Subcutaneous abdominal adipose tissue (tissue), 5 donors: Measurements from ENCODE around the gene TBC1D8.

Source experiments
- H3K27ac ChIP-seq: one replicate; pipeline ENCODE4 v1.7.0; 2013; ENCODE audit warnings: low read depth, mild to moderate bottlenecking, inconsistent platforms, low read length, moderate library complexity
- H3K27me3 ChIP-seq, 5 donors: one replicate each; pipeline ENCODE4 v1.7.0; 2013; ENCODE audit warnings: low read length in 5 of 5, inconsistent platforms in 1 of 5; ENCODE audit not compliant: control insufficient read depth in 5 of 5, insufficient read depth in 4 of 5
- H3K36me3 ChIP-seq, 5 donors: one replicate each; pipeline ENCODE4 v1.7.0; 2013; ENCODE audit warnings: low read length in 5 of 5; ENCODE audit not compliant: control insufficient read depth in 5 of 5, insufficient read depth in 5 of 5
- H3K4me1 ChIP-seq, 5 donors: one replicate each; pipeline ENCODE4 v1.7.0; 2013; ENCODE audit warnings: low read length in 5 of 5, mild to moderate bottlenecking in 3 of 5, moderate library complexity in 1 of 5; ENCODE audit not compliant: control insufficient read depth in 5 of 5, insufficient read depth in 5 of 5
- H3K4me3 ChIP-seq, 5 donors: one replicate each; pipeline ENCODE4 v1.7.0; 2013; ENCODE audit warnings: low read length in 5 of 5, low read depth in 1 of 5
- H3K9ac ChIP-seq, 5 donors: one replicate each; pipeline ENCODE4 v1.7.0; 2013; ENCODE audit warnings: low read length in 5 of 5, mild to moderate bottlenecking in 4 of 5, moderate library complexity in 3 of 5
- H3K9me3 ChIP-seq, 5 donors: one replicate each; pipeline ENCODE4 v1.7.0; 2013; ENCODE audit warnings: low read length in 5 of 5; ENCODE audit not compliant: control insufficient read depth in 5 of 5
- donor health status: healthy.
- donor health status: healthy.
- donor health status: healthy.
- donor health status: healthy.
- donor health status: healthy.

The TBC1D8 gene

GRCh38 chr2:101151859-101152271 lies 683 bp upstream of the TBC1D8 start:
- H3K4me3 ChIP-seq: peak overlapping the region; percentile 55 to 75 (median 75)
- peak overlapping the region in 4 of 5 donors; percentile 26 to 76 (median 68) for H3K9ac ChIP-seq
- H3K36me3 ChIP-seq: no peaks in the 10 kb centered on the region
- H3K27me3 ChIP-seq: no peaks in the 10 kb centered on the region
- H3K4me1 ChIP-seq: peaks cover 6 to 40% (median 28%) of the 10 kb centered on the region in 5 donors
- no peaks in the 10 kb centered on the region for H3K9me3 ChIP-seq
- peak overlapping the region; percentile 80 for H3K27ac ChIP-seq

GRCh38 chr2:101150306-101151145 lies 656 bp downstream of the TBC1D8 start:
- Histone ChIP-seq H3K9me3 (no peaks in the 10 kb centered on the region), H3K36me3 (no peaks in the 10 kb centered on the region), H3K4me1 (peaks cover 6 to 40% (median 28%) of the 10 kb centered on the region in 5 donors), H3K27me3 (no peaks in the 10 kb centered on the region), H3K9ac (peak overlapping the region in 3 of 5 donors; percentile 43 to 73 (median 60)), H3K27ac (no peak overlapping the region), H3K4me3 (peak overlapping the region; percentile 31 to 77 (median 72))

- no peak overlapping the region for H3K27ac ChIP-seq
- no peaks in the 10 kb centered on the region for H3K9me3 ChIP-seq
- H3K36me3 ChIP-seq: no peaks in the 10 kb centered on the region
- H3K4me1 ChIP-seq: peaks cover 6 to 40% (median 28%) of the 10 kb centered on the region in 5 donors
- H3K4me3 ChIP-seq: peak overlapping the region; percentile 17 to 77 (median 72)
- no peaks in the 10 kb centered on the region for H3K27me3 ChIP-seq
- H3K9ac ChIP-seq: peak overlapping the region in 2 of 5 donors; percentile 43 to 73
Measured at GRCh38 chr2:101149241-101150192, 1.7 kb downstream of the TBC1D8 start.

GRCh38 chr2:101148777-101149176 lies 2.4 kb downstream of the TBC1D8 start:
- H3K27ac ChIP-seq: no peak overlapping the region
- no peaks in the 10 kb centered on the region for H3K36me3 ChIP-seq
- H3K4me3 ChIP-seq: no peak overlapping the region
- H3K4me1 ChIP-seq: peaks cover 8 to 43% (median 28%) of the 10 kb centered on the region in 5 donors
- no peaks in the 10 kb centered on the region for H3K9me3 ChIP-seq
- H3K27me3 ChIP-seq: no peaks in the 10 kb centered on the region
- no peak overlapping the region for H3K9ac ChIP-seq

GRCh38 chr2:101147971-101148370 lies 3.2 kb downstream of the TBC1D8 start:
- H3K27me3 ChIP-seq: no peaks in the 10 kb centered on the region
- peaks cover 8 to 42% (median 28%) of the 10 kb centered on the region in 5 donors for H3K4me1 ChIP-seq
- no peak overlapping the region for H3K9ac ChIP-seq
- no peaks in the 10 kb centered on the region for H3K36me3 ChIP-seq
- H3K9me3 ChIP-seq: no peaks in the 10 kb centered on the region
- H3K27ac ChIP-seq: no peak overlapping the region
- H3K4me3 ChIP-seq: no peak overlapping the region

- Histone ChIP-seq H3K4me1 (peaks cover 5 to 33% (median 20%) of the 10 kb centered on the region in 5 donors), H3K4me3 (no peak overlapping the region), H3K9me3 (no peaks in the 10 kb centered on the region), H3K27ac (no peak overlapping the region), H3K9ac (no peak overlapping the region), H3K27me3 (no peaks in the 10 kb centered on the region), H3K36me3 (no peaks in the 10 kb centered on the region)
Measured at GRCh38 chr2:101147062-101147461, 4.1 kb downstream of the TBC1D8 start.

GRCh38 chr2:101146535-101146934 lies 4.6 kb downstream of the TBC1D8 start:
- Histone ChIP-seq H3K27ac (no peak overlapping the region), H3K4me1 (peaks cover 5 to 28% (median 14%) of the 10 kb centered on the region in 5 donors), H3K36me3 (no peaks in the 10 kb centered on the region), H3K27me3 (no peaks in the 10 kb centered on the region), H3K9me3 (no peaks in the 10 kb centered on the region), H3K4me3 (no peak overlapping the region), H3K9ac (no peak overlapping the region)

GRCh38 chr2:101145406-101145805 lies 5.8 kb downstream of the TBC1D8 start:
- Histone ChIP-seq H3K4me1 (peaks cover 5 to 25% (median 11%) of the 10 kb centered on the region in 5 donors), H3K27ac (no peak overlapping the region), H3K9ac (no peak overlapping the region), H3K27me3 (no peaks in the 10 kb centered on the region), H3K4me3 (no peak overlapping the region), H3K9me3 (no peaks in the 10 kb centered on the region), H3K36me3 (no peaks in the 10 kb centered on the region)

GRCh38 chr2:101142163-101142562 lies 9.0 kb downstream of the TBC1D8 start:
- Histone ChIP-seq H3K9ac (no peak overlapping the region), H3K9me3 (no peaks in the 10 kb centered on the region), H3K4me1 (peaks cover 0 to 4% (median 0%) of the 10 kb centered on the region in 5 donors), H3K36me3 (no peaks in the 10 kb centered on the region), H3K27ac (no peak overlapping the region), H3K4me3 (no peak overlapping the region), H3K27me3 (no peaks in the 10 kb centered on the region)
